ENCODE measurements around the gene USHBP1.

DNA sequence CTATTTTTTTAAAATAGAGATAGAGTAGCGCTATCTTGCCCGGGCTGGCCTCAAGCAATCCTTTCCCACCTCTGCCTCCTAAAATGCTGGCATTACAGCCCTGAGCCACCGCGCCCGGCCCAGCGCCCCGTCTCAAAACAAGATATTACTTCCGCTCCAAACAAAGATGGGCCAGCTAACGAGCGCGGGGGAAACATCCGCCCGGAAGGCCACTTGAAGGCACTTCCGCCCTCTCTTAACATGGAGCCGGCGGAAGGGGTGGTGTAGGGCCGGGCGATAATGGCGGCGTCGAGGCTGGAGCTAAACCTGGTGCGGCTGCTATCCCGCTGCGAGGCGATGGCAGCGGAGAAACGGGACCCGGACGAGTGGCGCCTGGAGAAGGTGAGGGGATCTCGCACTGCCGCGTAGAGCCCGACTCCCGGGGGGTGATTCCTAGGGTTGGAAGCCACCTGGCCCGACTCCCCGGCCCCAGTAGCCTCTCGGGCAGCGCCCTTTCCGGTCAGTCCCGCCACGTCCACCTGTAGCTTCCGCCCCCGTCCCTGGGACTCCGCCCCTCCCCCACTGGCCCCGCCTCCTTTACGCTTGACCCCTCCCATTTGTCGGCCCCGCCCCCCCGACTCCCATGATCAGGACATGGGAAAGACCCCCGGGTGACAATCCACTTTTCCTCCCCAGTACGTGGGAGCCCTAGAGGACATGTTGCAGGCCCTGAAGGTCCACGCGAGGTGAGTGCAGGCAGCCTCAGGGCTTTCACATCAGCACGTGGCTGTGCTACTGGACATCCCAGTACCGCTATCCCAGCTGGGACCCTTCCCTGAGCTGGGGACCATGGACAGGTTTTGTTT is 49.2 kb downstream of the USHBP1 start, which contains the start of gene USE1:
- TF ChIP-seq, protein P1, sequence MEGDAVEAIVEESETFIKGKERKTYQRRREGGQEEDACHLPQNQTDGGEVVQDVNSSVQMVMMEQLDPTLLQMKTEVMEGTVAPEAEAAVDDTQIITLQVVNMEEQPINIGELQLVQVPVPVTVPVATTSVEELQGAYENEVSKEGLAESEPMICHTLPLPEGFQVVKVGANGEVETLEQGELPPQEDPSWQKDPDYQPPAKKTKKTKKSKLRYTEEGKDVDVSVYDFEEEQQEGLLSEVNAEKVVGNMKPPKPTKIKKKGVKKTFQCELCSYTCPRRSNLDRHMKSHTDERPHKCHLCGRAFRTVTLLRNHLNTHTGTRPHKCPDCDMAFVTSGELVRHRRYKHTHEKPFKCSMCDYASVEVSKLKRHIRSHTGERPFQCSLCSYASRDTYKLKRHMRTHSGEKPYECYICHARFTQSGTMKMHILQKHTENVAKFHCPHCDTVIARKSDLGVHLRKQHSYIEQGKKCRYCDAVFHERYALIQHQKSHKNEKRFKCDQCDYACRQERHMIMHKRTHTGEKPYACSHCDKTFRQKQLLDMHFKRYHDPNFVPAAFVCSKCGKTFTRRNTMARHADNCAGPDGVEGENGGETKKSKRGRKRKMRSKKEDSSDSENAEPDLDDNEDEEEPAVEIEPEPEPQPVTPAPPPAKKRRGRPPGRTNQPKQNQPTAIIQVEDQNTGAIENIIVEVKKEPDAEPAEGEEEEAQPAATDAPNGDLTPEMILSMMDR (IDR thresholded peaks at IDR 0.05), result no peak
- TF ChIP-seq EZH2 (IDR thresholded peaks at IDR 0.05; ENCODE audit: borderline replicate concordance, insufficient read depth, low read depth, low read length, poor library complexity, severe bottlenecking), result no peak

Data from B cell (primary cell).